Keratinocyte (primary cell): ENCODE results near the gene CEBPE. TPM values are rescaled to one million over a fixed set of nuclear protein-coding genes. Genes with fewer than 3 reads are reported as not detected.

Experiments used
- DNase-seq: peaks from one replicate; pipeline ENCODE4 v3.0.0-alpha.2; 2011; ENCODE audit warnings: low read depth, missing footprints, low spot score
- FAIRE-seq: peaks from 2 replicates; lab custom pipeline; 2011; peaks lifted over from hg19 to GRCh38; lab: Jason Lieb, UNC
- H2AFZ ChIP-seq: 2 replicates; pipeline ENCODE4 v1.6.0; 2012; ENCODE audit warnings: low read length, control low read depth, inconsistent platforms; ENCODE audit not compliant: control insufficient read depth
- H3K27ac ChIP-seq: 2 replicates; pipeline ENCODE4 v1.5.1; 2011; ENCODE audit warnings: low read length; ENCODE audit not compliant: control insufficient read depth, insufficient read depth
- H3K27me3 ChIP-seq: 3 replicates; pipeline ENCODE4 v1.6.0; 2011; ENCODE audit warnings: low read length; ENCODE audit not compliant: control insufficient read depth, insufficient read depth; ENCODE audit errors: extremely low read depth
- H3K36me3 ChIP-seq, 2 experiments: 2 replicates in 1 of 2; 3 replicates in 1 of 2; pipeline ENCODE4 v1.5.1; 2011; ENCODE audit warnings: low read length in 2 of 2, mild to moderate bottlenecking in 1 of 2; ENCODE audit not compliant: control insufficient read depth in 2 of 2, insufficient read depth in 2 of 2; ENCODE audit errors: extremely low read depth in 1 of 2
- H3K4me1 ChIP-seq: 3 replicates; pipeline ENCODE4 v1.5.1; 2011; ENCODE audit warnings: low read length; ENCODE audit not compliant: control insufficient read depth, insufficient read depth; ENCODE audit errors: extremely low read depth
- H3K4me2 ChIP-seq: 3 replicates; pipeline ENCODE4 v1.6.0; 2011; ENCODE audit warnings: low read depth, low read length; ENCODE audit not compliant: control insufficient read depth, insufficient read depth; ENCODE audit errors: extremely low read depth
- H3K4me3 ChIP-seq, 3 experiments: fragments of 200-600 bp in 1 of 3; sonication (generic) in 1 of 3; 2 replicates in 2 of 3; 3 replicates in 1 of 3; pipeline ENCODE4 v1.5.1; 2011 to 2016; ENCODE audit warnings: low read length in 3 of 3, mild to moderate bottlenecking in 3 of 3, control low read depth in 2 of 3, inconsistent platforms in 1 of 3, low read depth in 1 of 3, mixed read lengths in 1 of 3, mixed run types in 1 of 3, moderate library complexity in 1 of 3; ENCODE audit not compliant: control insufficient read depth in 2 of 3, insufficient read depth in 2 of 3; ENCODE audit errors: extremely low read depth in 1 of 3
- H3K79me2 ChIP-seq: 2 replicates; pipeline ENCODE4 v1.6.0; 2012; ENCODE audit warnings: low read length; ENCODE audit not compliant: control insufficient read depth, insufficient read depth
- H3K9ac ChIP-seq: 3 replicates; pipeline ENCODE4 v1.6.0; 2011; ENCODE audit warnings: low read length; ENCODE audit not compliant: control insufficient read depth, insufficient read depth; ENCODE audit errors: extremely low read depth
- H3K9me1 ChIP-seq: 3 replicates; pipeline ENCODE4 v1.6.0; 2011; ENCODE audit warnings: low read length; ENCODE audit not compliant: control insufficient read depth, insufficient read depth; ENCODE audit errors: extremely low read depth
- H3K9me3 ChIP-seq: 2 replicates; pipeline ENCODE4 v1.5.1; 2012; ENCODE audit warnings: low read depth, low read length; ENCODE audit not compliant: control insufficient read depth
- H4K20me1 ChIP-seq: 3 replicates; pipeline ENCODE4 v1.6.0; 2011; ENCODE audit warnings: low read length; ENCODE audit not compliant: control insufficient read depth, insufficient read depth; ENCODE audit errors: extremely low read depth
- EZH2 ChIP-seq: IDR thresholded peaks from one replicate; pipeline ENCODE4 v1.6.1; 2012; ENCODE audit warnings: inconsistent platforms, mild to moderate bottlenecking, low read length, moderate library complexity
- dilution Hi-C: fragments of 300-500 bp; cut with MboI; formaldehyde crosslinking; loops from one replicate; pipeline ENCODE4 v1.7.0; 2020; ENCODE audit warnings: low sequenced_read_pairs; ENCODE audit not compliant: extremely low pct_ligation_motif_present
- polyA plus RNA-seq, 5 experiments: library from polyadenylated mRNA; depleted of rRNA in 3 of 5; stranded (reverse) in 3 of 5; stranded (forward) in 1 of 5; unstranded in 1 of 5; fragments of >200 nt; gene quantifications; 1 replicate in 1 of 5; 2 replicates in 3 of 5; 3 replicates in 1 of 5; pipeline versions ENCODE4 v1.2.1 to v1.2.3, GENCODE V29; 2011 to 2012; ENCODE audit warnings: missing spikeins in 2 of 5, low read depth in 1 of 5, low replicate concordance in 1 of 5
- TF ChIP-seq, protein P1 (sequence below), 3 experiments: IDR thresholded peaks in 1 of 3; conservative IDR thresholded peaks in 1 of 3; optimal IDR thresholded peaks in 1 of 3; 2 replicates in 2 of 3; 3 replicates in 1 of 3; pipeline versions ENCODE3 to v1.5.1; 2011; ENCODE audit warnings: low read length in 3 of 3, mild to moderate bottlenecking in 3 of 3, moderate library complexity in 2 of 3, control low read depth in 1 of 3, inconsistent platforms in 1 of 3; ENCODE audit not compliant: insufficient read depth in 2 of 3; ENCODE audit errors: extremely low read depth in 1 of 3

CEBPE gene
- polyA plus RNA-seq, 1 donor (not counting 4 experiments of a cell fraction or from before 2014, with no cell fraction given) = not detected

GRCh38 chr14:23090254-23090636 is 28.8 kb downstream of the CEBPE start:
- Histone ChIP-seq H3K4me3 (no peak overlapping the region), H3K27ac (no peak overlapping the region), H3K9me1 (no peaks in the 10 kb centered on the region), H3K9ac (no peak overlapping the region), H2AFZ (no peak overlapping the region), H3K4me1 (peaks cover 9% of the 10 kb centered on the region), H3K27me3 (no peaks in the 10 kb centered on the region), H4K20me1 (peaks cover 8% of the 10 kb centered on the region), H3K36me3 (peaks cover 18 to 52% of the 10 kb centered on the region in 2 experiments), H3K79me2 (peaks cover 65% of the 10 kb centered on the region), H3K9me3 (no peaks in the 10 kb centered on the region), H3K4me2 (no peak overlapping the region)
- no peak for TF ChIP-seq EZH2
- TF ChIP-seq, protein P1, sequence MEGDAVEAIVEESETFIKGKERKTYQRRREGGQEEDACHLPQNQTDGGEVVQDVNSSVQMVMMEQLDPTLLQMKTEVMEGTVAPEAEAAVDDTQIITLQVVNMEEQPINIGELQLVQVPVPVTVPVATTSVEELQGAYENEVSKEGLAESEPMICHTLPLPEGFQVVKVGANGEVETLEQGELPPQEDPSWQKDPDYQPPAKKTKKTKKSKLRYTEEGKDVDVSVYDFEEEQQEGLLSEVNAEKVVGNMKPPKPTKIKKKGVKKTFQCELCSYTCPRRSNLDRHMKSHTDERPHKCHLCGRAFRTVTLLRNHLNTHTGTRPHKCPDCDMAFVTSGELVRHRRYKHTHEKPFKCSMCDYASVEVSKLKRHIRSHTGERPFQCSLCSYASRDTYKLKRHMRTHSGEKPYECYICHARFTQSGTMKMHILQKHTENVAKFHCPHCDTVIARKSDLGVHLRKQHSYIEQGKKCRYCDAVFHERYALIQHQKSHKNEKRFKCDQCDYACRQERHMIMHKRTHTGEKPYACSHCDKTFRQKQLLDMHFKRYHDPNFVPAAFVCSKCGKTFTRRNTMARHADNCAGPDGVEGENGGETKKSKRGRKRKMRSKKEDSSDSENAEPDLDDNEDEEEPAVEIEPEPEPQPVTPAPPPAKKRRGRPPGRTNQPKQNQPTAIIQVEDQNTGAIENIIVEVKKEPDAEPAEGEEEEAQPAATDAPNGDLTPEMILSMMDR (optimal IDR thresholded peaks at IDR 0.05 in 1 of 3, IDR thresholded peaks at IDR 0.05 in 1 of 3, conservative IDR thresholded peaks at IDR 0.05 in 1 of 3; ENCODE audit: extremely low read depth in 1 of 3, insufficient read depth in 2 of 3, low read length in 3 of 3) = no peak
- no peak for DNase-seq
- dilution Hi-C loops = no loop called here
- no peak for FAIRE-seq

DNA sequence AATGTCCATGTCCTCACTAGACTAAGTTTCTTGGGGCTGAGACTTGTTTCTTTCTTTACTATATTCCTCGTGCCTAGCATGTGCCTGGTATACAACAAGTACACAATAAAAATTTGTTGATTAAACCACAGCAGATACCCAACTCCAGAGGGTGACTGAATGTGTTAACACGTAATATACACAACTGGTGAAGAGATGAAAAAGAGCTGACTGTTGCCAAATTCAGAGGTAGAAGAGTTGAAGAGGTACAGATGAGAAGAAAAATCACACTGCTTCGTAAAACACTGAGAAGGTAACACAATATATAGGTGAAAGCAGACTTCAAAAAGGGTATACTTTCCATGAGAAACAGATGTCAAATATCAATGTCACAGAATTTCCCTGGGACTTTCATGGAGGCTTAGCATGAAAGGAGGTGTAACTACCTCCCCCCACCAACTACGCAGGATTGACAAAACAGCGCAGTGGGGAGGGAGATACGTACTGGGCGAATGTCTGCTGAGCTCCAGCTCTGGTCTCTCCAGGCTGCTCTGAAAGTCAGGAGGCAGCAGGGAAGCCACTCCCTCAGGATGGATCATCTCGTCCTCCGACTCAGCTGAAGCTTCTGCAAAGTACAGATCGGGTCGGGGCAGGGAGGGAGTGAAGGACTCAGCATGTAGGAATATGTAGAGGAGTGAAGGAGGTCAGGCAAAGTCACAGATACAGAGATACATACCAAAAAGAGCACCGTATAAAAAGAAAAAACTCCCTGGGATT is 29.4 kb downstream of the CEBPE start:
- dilution Hi-C loops = no loop called here
- Histone ChIP-seq H3K9me1 (no peaks in the 10 kb centered on the region), H3K79me2 (peaks cover 62% of the 10 kb centered on the region), H4K20me1 (peaks cover 8% of the 10 kb centered on the region), H3K27ac (no peak overlapping the region), H2AFZ (no peak overlapping the region), H3K4me2 (no peak overlapping the region), H3K9ac (no peak overlapping the region), H3K9me3 (no peaks in the 10 kb centered on the region), H3K4me3 (no peak overlapping the region), H3K4me1 (peaks cover 9% of the 10 kb centered on the region), H3K36me3 (peaks cover 18 to 55% of the 10 kb centered on the region in 2 experiments), H3K27me3 (no peaks in the 10 kb centered on the region)
- FAIRE-seq (no peak), DNase-seq (no peak)
- TF ChIP-seq EZH2 = no peak
- TF ChIP-seq, protein P1 (optimal IDR thresholded peaks at IDR 0.05 in 1 of 3, IDR thresholded peaks at IDR 0.05 in 1 of 3, conservative IDR thresholded peaks at IDR 0.05 in 1 of 3; ENCODE audit: extremely low read depth in 1 of 3, insufficient read depth in 2 of 3, low read length in 3 of 3) = no peak
